ENCODE measurements around the gene TLCD3B.
"Not testable (repeated sequence)": the region's sequence is repeated elsewhere in the genome, so short reads cannot be mapped to it uniquely, and the experiment has no call there.

TLCD3B gene

GRCh38 chr16:30060836-30061554, 29.9 kb upstream of the TLCD3B start:
- DNase-seq: no peak

- no peak for DNase-seq
These were observed 29.3 kb upstream of the TLCD3B start for GRCh38 chr16:30060346-30060745.

GRCh38 chr16:30054959-30055553, 24.0 kb upstream of the TLCD3B start:
- DNase-seq: peak; percentile 41

- DNase-seq: no peak
These were observed 23.4 kb upstream of the TLCD3B start for GRCh38 chr16:30054451-30054850.

GRCh38 chr16:30053376-30054015, 22.4 kb upstream of the TLCD3B start:
- no peak for DNase-seq

- DNase-seq: peak; percentile 89
These were observed 21.8 kb upstream of the TLCD3B start for GRCh38 chr16:30052671-30053372.

GRCh38 chr16:30051518-30051917, 20.4 kb upstream of the TLCD3B start:
- DNase-seq: no peak

- no peak for DNase-seq
These were observed 18.8 kb upstream of the TLCD3B start for GRCh38 chr16:30049871-30050270.

GRCh38 chr16:30046588-30046987, 15.5 kb upstream of the TLCD3B start:
- no peak for DNase-seq

- DNase-seq: no peak
These were observed 15.1 kb upstream of the TLCD3B start for GRCh38 chr16:30046178-30046577.

- DNase-seq: no peak
These were observed 10.8 kb upstream of the TLCD3B start for GRCh38 chr16:30041841-30042240.

GRCh38 chr16:30040690-30041089, 9.6 kb upstream of the TLCD3B start:
- not testable (repeated sequence) for DNase-seq

GRCh38 chr16:30040221-30040620, 9.2 kb upstream of the TLCD3B start:
- no peak for DNase-seq

GRCh38 chr16:30033270-30033669, 2.2 kb upstream of the TLCD3B start:
- no peak for DNase-seq

- DNase-seq: peak; percentile 51
These were observed 1.2 kb upstream of the TLCD3B start for GRCh38 chr16:30032083-30032819.

- DNase-seq: no peak
These were observed 427 bp upstream of the TLCD3B start for GRCh38 chr16:30031477-30031918.

GRCh38 chr16:30030011-30030685, 923 bp downstream of the TLCD3B start:
- DNase-seq: no peak

GRCh38 chr16:30028438-30029076, 2.5 kb downstream of the TLCD3B start:
- no peak for DNase-seq

GRCh38 chr16:30027588-30028437, 3.3 kb downstream of the TLCD3B start:
- no peak for DNase-seq

GRCh38 chr16:30026449-30026848, 4.6 kb downstream of the TLCD3B start:
- no peak for DNase-seq

- no peak for DNase-seq
These were observed 5.5 kb downstream of the TLCD3B start for GRCh38 chr16:30025574-30025973.
